Stimulated activated naive CD8-positive, alpha-beta T cell treated with anti-CD3 and anti-CD28 coated beads, Interleukin-15, amount 100 ng/mL, for 72 hours (primary cell): ENCODE results near the gene ABHD14A.

Experiments
- ATAC-seq: fragments of 150-1000 bp; cut with Tn5 transposase; 2 replicates; pipeline ENCODE4 v1.10.0; 2021; ENCODE audit warnings: mild to moderate bottlenecking, moderate library complexity
- DNase-seq, 2 donors: peaks; one replicate each; pipeline ENCODE4 v3.0.0; 2021 to 2022
- H3K27ac Mint-ChIP-seq, 2 donors: one replicate each; pipeline ENCODE4 v1.8.0; 2022; ENCODE audit warnings: mild to moderate bottlenecking in 2 of 2, mixed read lengths in 2 of 2, moderate library complexity in 2 of 2
- H3K27me3 Mint-ChIP-seq: one replicate; pipeline ENCODE4 v1.8.0; 2022; ENCODE audit warnings: mixed read lengths
- H3K4me1 Mint-ChIP-seq: one replicate; pipeline ENCODE4 v1.8.0; 2022; ENCODE audit warnings: mild to moderate bottlenecking, mixed read lengths
- H3K4me3 Mint-ChIP-seq, 2 donors: one replicate each; pipeline ENCODE4 v1.8.0; 2022; ENCODE audit warnings: mild to moderate bottlenecking in 2 of 2, mixed read lengths in 2 of 2, moderate library complexity in 1 of 2
- H3K9me3 Mint-ChIP-seq, 2 donors: one replicate each; pipeline ENCODE4 v1.8.0; 2022; ENCODE audit warnings: mixed read lengths in 2 of 2

Gene ABHD14A

GRCh38 chr3:51961602-51962569 lies 13.0 kb upstream of the ABHD14A start:
- ATAC-seq: no peak
- H3K27ac Mint-ChIP-seq: no peak overlapping the region

GRCh38 chr3:51962854-51963530 lies 11.9 kb upstream of the ABHD14A start:
- H3K9me3 Mint-ChIP-seq: no peaks in the 10 kb centered on the region
- ATAC-seq: no peak

More at GRCh38 chr3:51961602-51962569, 13.0 kb upstream of the ABHD14A start:
- DNase-seq: no peak
- Mint-ChIP-seq H3K4me1 (peaks cover 16% of the 10 kb centered on the region), H3K9me3 (no peaks in the 10 kb centered on the region), H3K4me3 (no peak overlapping the region), H3K27me3 (peaks cover 36% of the 10 kb centered on the region)

GRCh38 chr3:51963951-51964451 lies 10.9 kb upstream of the ABHD14A start:
- ATAC-seq (no peak), DNase-seq (no peak)

More at GRCh38 chr3:51962854-51963530, 11.9 kb upstream of the ABHD14A start:
- Mint-ChIP-seq H3K4me3 (no peak overlapping the region), H3K27me3 (peaks cover 25% of the 10 kb centered on the region), H3K27ac (no peak overlapping the region), H3K4me1 (peaks cover 20% of the 10 kb centered on the region)
- no peak for DNase-seq

GRCh38 chr3:51964521-51964920 lies 10.3 kb upstream of the ABHD14A start:
- DNase-seq (no peak), ATAC-seq (no peak)
- H3K4me1 Mint-ChIP-seq: peaks cover 34% of the 10 kb centered on the region
- no peak overlapping the region for H3K27ac Mint-ChIP-seq
- H3K4me3 Mint-ChIP-seq: no peak overlapping the region
- peaks cover 21% of the 10 kb centered on the region for H3K27me3 Mint-ChIP-seq
- no peaks in the 10 kb centered on the region for H3K9me3 Mint-ChIP-seq

More at GRCh38 chr3:51963951-51964451, 10.9 kb upstream of the ABHD14A start:
- Mint-ChIP-seq H3K9me3 (no peaks in the 10 kb centered on the region), H3K4me1 (peaks cover 30% of the 10 kb centered on the region), H3K4me3 (no peak overlapping the region), H3K27ac (no peak overlapping the region), H3K27me3 (peaks cover 21% of the 10 kb centered on the region)

- H3K9me3 Mint-ChIP-seq: no peaks in the 10 kb centered on the region
- peak overlapping the region in 1 of 2 donors; percentile 81 for H3K27ac Mint-ChIP-seq
- no peak for ATAC-seq
- peaks cover 39% of the 10 kb centered on the region for H3K4me1 Mint-ChIP-seq
- H3K27me3 Mint-ChIP-seq: peaks cover 21% of the 10 kb centered on the region
- H3K4me3 Mint-ChIP-seq: peak overlapping the region; percentile 72 to 86
- DNase-seq: no peak
Measured at GRCh38 chr3:51966016-51966415, 8.8 kb upstream of the ABHD14A start.

- no peaks in the 10 kb centered on the region for H3K9me3 Mint-ChIP-seq
- H3K27me3 Mint-ChIP-seq: peaks cover 21% of the 10 kb centered on the region
- DNase-seq (no peak), ATAC-seq (no peak)
- peaks cover 44% of the 10 kb centered on the region for H3K4me1 Mint-ChIP-seq
- H3K27ac Mint-ChIP-seq: peak overlapping the region; percentile 80 to 92
- peak overlapping the region; percentile 72 to 86 for H3K4me3 Mint-ChIP-seq
Measured at GRCh38 chr3:51966486-51966885, 8.4 kb upstream of the ABHD14A start.

- DNase-seq: no peak
- Mint-ChIP-seq H3K4me1 (peaks cover 45% of the 10 kb centered on the region), H3K4me3 (peak overlapping the region; percentile 72 to 86), H3K27ac (peak overlapping the region in 1 of 2 donors; percentile 92), H3K27me3 (peaks cover 21% of the 10 kb centered on the region), H3K9me3 (no peaks in the 10 kb centered on the region)
- peak; percentile 66 for ATAC-seq
Measured at GRCh38 chr3:51966922-51967383, 7.9 kb upstream of the ABHD14A start.

GRCh38 chr3:51967384-51968169 lies 7.3 kb upstream of the ABHD14A start, which contains the start of gene PCBP4:
TSS of gene PCBP4 (minus strand) at chr3:51967454. CDS start at chr3:51961240, 6,214 bp downstream.
- no peaks in the 10 kb centered on the region for H3K9me3 Mint-ChIP-seq
- peak within 1 kb of the TSS; percentile 83 to 92 for H3K27ac Mint-ChIP-seq
- H3K4me1 Mint-ChIP-seq: peaks cover 45% of the 10 kb centered on the region
- ATAC-seq (peak; percentile 68), DNase-seq (no peak)
- peaks cover 21% of the 10 kb centered on the region for H3K27me3 Mint-ChIP-seq
- peak within 1 kb of the TSS; percentile 86 to 91 for H3K4me3 Mint-ChIP-seq

- ATAC-seq (no peak), DNase-seq (no peak)
- H3K9me3 Mint-ChIP-seq: no peaks in the 10 kb centered on the region
- peaks cover 21% of the 10 kb centered on the region for H3K27me3 Mint-ChIP-seq
- peaks cover 48% of the 10 kb centered on the region for H3K4me1 Mint-ChIP-seq
- peak overlapping the region; percentile 86 to 91 for H3K4me3 Mint-ChIP-seq
- H3K27ac Mint-ChIP-seq: peak overlapping the region in 1 of 2 donors; percentile 27
Measured at GRCh38 chr3:51968170-51968775, 6.6 kb upstream of the ABHD14A start.

- Mint-ChIP-seq H3K4me1 (peaks cover 56% of the 10 kb centered on the region), H3K27me3 (peaks cover 21% of the 10 kb centered on the region), H3K4me3 (no peak overlapping the region), H3K27ac (no peak overlapping the region), H3K9me3 (no peaks in the 10 kb centered on the region)
- ATAC-seq: no peak
- DNase-seq: no peak
Measured at GRCh38 chr3:51968883-51969678, 5.8 kb upstream of the ABHD14A start.

GRCh38 chr3:51969841-51970240 lies 5.0 kb upstream of the ABHD14A start:
- DNase-seq (no peak), ATAC-seq (no peak)
- no peaks in the 10 kb centered on the region for H3K9me3 Mint-ChIP-seq
- no peak overlapping the region for H3K4me3 Mint-ChIP-seq
- no peak overlapping the region for H3K27ac Mint-ChIP-seq
- H3K27me3 Mint-ChIP-seq: peaks cover 16% of the 10 kb centered on the region
- H3K4me1 Mint-ChIP-seq: peaks cover 60% of the 10 kb centered on the region

GRCh38 chr3:51970606-51971300 lies 4.1 kb upstream of the ABHD14A start:
- peaks cover 65% of the 10 kb centered on the region for H3K4me1 Mint-ChIP-seq
- H3K9me3 Mint-ChIP-seq: no peaks in the 10 kb centered on the region
- ATAC-seq (no peak), DNase-seq (no peak)
- no peak overlapping the region for H3K27ac Mint-ChIP-seq
- no peak overlapping the region for H3K4me3 Mint-ChIP-seq
- H3K27me3 Mint-ChIP-seq: peaks cover 7% of the 10 kb centered on the region

- Mint-ChIP-seq H3K4me3 (no peak overlapping the region), H3K4me1 (peaks cover 65% of the 10 kb centered on the region), H3K9me3 (no peaks in the 10 kb centered on the region), H3K27me3 (peaks cover under 1% of the 10 kb centered on the region), H3K27ac (no peak overlapping the region)
- no peak for DNase-seq
- ATAC-seq: no peak
Measured at GRCh38 chr3:51971350-51971749, 3.5 kb upstream of the ABHD14A start.
